Endothelial cell of umbilical vein (primary cell): Measurements from ENCODE around the gene DOCK6. TPM values are rescaled to one million over a fixed set of nuclear protein-coding genes. Genes with fewer than 3 reads are reported as not detected.
"Not testable (repeated sequence)": the region's sequence is repeated elsewhere in the genome, so short reads cannot be mapped to it uniquely, and the experiment has no call there.

Source experiments
- BruUV-seq: library from RNA; stranded (reverse); fragments of 400-500 nt; replicated peaks from 2 replicates; lab custom pipeline; 2021; lab: Mats Ljungman, UMichigan
- CTCF ChIA-PET: fragments of 300-600, 350-600 bp; sonication (Branson Sonifier 250); formaldehyde crosslinking; loops from one replicate; lab custom pipeline; 2021; ENCODE audit warnings: antibody characterized with exemption, inconsistent platforms; lab: Charles Lee
- POLR2A ChIA-PET: fragments of 300-600, 350-600 bp; sonication (Branson Sonifier 250); formaldehyde crosslinking; loops from one replicate; lab custom pipeline; 2021; ENCODE audit warnings: antibody characterized with exemption, inconsistent platforms; lab: Charles Lee
- DNase-seq: peaks from one replicate; pipeline ENCODE4 v3.0.0-alpha.2; 2011; ENCODE audit warnings: low read depth, low spot score
- FAIRE-seq: peaks from 2 replicates; lab custom pipeline; 2011; peaks lifted over from hg19 to GRCh38; lab: Jason Lieb, UNC
- H2AFZ ChIP-seq: 2 replicates; pipeline ENCODE4 v1.6.0; 2012; ENCODE audit warnings: low read depth, low read length, control low read depth, inconsistent platforms
- H3K27ac ChIP-seq: 2 replicates; pipeline ENCODE4 v1.5.1; 2011; ENCODE audit warnings: low read depth, mild to moderate bottlenecking, control low read depth, low read length, moderate library complexity; ENCODE audit not compliant: insufficient read depth
- H3K27me3 ChIP-seq, 2 experiments: 2 replicates each; pipeline versions ENCODE4 v1.6.0 to v1.6.1; 2011; ENCODE audit warnings: low read length in 2 of 2, mixed read lengths in 1 of 2; ENCODE audit not compliant: control insufficient read depth in 2 of 2, insufficient read depth in 2 of 2
- H3K36me3 ChIP-seq, 2 experiments: 2 replicates in 1 of 2; 3 replicates in 1 of 2; pipeline ENCODE4 v1.5.1; 2011; ENCODE audit warnings: low read length in 2 of 2, mild to moderate bottlenecking in 1 of 2, moderate library complexity in 1 of 2; ENCODE audit not compliant: control insufficient read depth in 2 of 2, insufficient read depth in 2 of 2; ENCODE audit errors: extremely low read depth in 1 of 2
- H3K4me1 ChIP-seq: 3 replicates; pipeline ENCODE4 v1.5.1; 2011; ENCODE audit warnings: mild to moderate bottlenecking, low read length; ENCODE audit not compliant: control insufficient read depth, insufficient read depth; ENCODE audit errors: extremely low read depth
- H3K4me2 ChIP-seq: 2 replicates; pipeline ENCODE4 v1.6.1; 2011; ENCODE audit warnings: low read length, control low read depth, mixed read lengths; ENCODE audit not compliant: insufficient read depth
- H3K4me3 ChIP-seq, 3 experiments: fragments of 200-600 bp in 1 of 3; sonication (generic), shearing (Covaris generic) in 1 of 3; replicated peaks in 1 of 3; 2 replicates each; pipeline ENCODE4 v1.5.1; 2011 to 2016; ENCODE audit warnings: control low read depth in 3 of 3, low read length in 3 of 3, mild to moderate bottlenecking in 2 of 3, inconsistent platforms in 1 of 3, low read depth in 1 of 3, moderate library complexity in 1 of 3; ENCODE audit not compliant: insufficient read depth in 1 of 3
- H3K79me2 ChIP-seq: 2 replicates; pipeline ENCODE4 v1.6.0; 2012; ENCODE audit warnings: low read length, inconsistent platforms; ENCODE audit not compliant: control insufficient read depth, insufficient read depth
- H3K9ac ChIP-seq: replicated peaks from 2 replicates; pipeline ENCODE3; 2011; ENCODE audit warnings: low read length, control low read depth; ENCODE audit not compliant: insufficient read depth; ENCODE audit errors: extremely low read depth
- H3K9me1 ChIP-seq: replicated peaks from 3 replicates; pipeline ENCODE4 v1.6.0; 2011; ENCODE audit warnings: mild to moderate bottlenecking, low read length; ENCODE audit not compliant: control insufficient read depth, insufficient read depth; ENCODE audit errors: extremely low read depth
- H3K9me3 ChIP-seq: replicated peaks from 2 replicates; pipeline ENCODE4 v1.5.1; 2012; ENCODE audit warnings: low read length, inconsistent platforms; ENCODE audit not compliant: control insufficient read depth, insufficient read depth
- H4K20me1 ChIP-seq: replicated peaks from 2 replicates; pipeline ENCODE3; 2011; ENCODE audit warnings: mild to moderate bottlenecking, low read length; ENCODE audit not compliant: control insufficient read depth, insufficient read depth; ENCODE audit errors: extremely low read depth
- MYC ChIP-seq: IDR thresholded peaks from one replicate; pipeline ENCODE4 v1.6.1; 2011; ENCODE audit warnings: mild to moderate bottlenecking, low read depth, low read length
- POLR2AphosphoS5 ChIP-seq: IDR thresholded peaks from 2 replicates; pipeline ENCODE4 v1.6.1; 2012; ENCODE audit warnings: low read depth, mild to moderate bottlenecking, control low read depth, low read length, moderate library complexity; ENCODE audit not compliant: insufficient read depth
- dilution Hi-C: fragments of 300-500 bp; cut with MboI; formaldehyde crosslinking; loops from one replicate; pipeline ENCODE4 v1.15.0; 2019; ENCODE audit warnings: low sequenced_read_pairs; ENCODE audit not compliant: extremely low pct_ligation_motif_present
- intact Hi-C: fragments of 100-400 bp; cut with micrococcal nuclease; formaldehyde crosslinking; loops from one replicate; pipeline ENCODE4 v1.10.0; 2022
- polyA plus RNA-seq, 4 experiments: library from polyadenylated mRNA; depleted of rRNA in 3 of 4; stranded (reverse) in 3 of 4; unstranded in 1 of 4; fragments of >200 nt; gene quantifications; 2 replicates each; pipeline versions ENCODE4 v1.2.1 to v1.2.3, GENCODE V29; 2011 to 2012; ENCODE audit warnings: missing spikeins in 1 of 4
- total RNA-seq: library from RNA; stranded (reverse); gene quantifications from 2 replicates; pipeline ENCODE4 v1.2.3, GENCODE V29; 2021

The DOCK6 gene
- total and polyA plus RNA-seq, 2 donors (not counting 3 experiments of a cell fraction or from before 2014, with no cell fraction given): 126 to 334 TPM

DNA sequence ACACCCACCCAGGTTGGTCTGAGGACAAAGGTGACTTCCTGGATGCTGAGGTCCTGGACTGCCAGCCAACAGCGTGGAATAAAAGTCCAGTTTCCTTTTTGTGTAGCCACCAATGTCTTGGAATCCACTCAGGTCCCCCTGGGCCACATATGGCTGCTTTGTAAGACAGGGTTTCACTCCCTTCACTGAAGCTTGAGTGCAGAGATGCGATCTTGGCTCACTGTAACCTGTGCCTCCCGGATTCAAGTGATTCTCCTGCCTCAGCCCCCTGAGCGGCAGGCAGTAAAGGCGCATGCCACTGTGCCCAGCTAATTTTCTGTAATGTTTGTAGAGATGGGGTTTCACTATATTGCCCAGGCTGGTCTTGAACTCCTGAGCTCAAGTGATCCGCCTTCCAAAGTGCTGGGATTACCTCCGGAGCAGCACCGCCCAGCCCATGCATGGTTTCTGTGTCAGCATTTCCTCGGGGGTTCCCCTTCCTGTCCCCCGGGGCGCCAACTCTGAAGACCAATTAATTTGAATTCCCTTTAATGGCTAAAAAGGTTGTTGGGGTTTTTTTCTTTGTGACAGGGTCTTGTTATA, 82.5 kb downstream of the DOCK6 start:
- POLR2A ChIA-PET: interaction anchor here (0.6 kb wide), 1 partner anchor 54 kb away, joined by 3 read pairs; no protein-coding TSS in a partner anchor
- H3K79me2 ChIP-seq: peaks cover 2% of the 10 kb centered on the region
- H3K4me3 ChIP-seq: no peak overlapping the region
- no peaks in the 10 kb centered on the region for H3K9me1 ChIP-seq
- no peak for TF ChIP-seq MYC
- TF ChIP-seq POLR2AphosphoS5: peak; percentile 36
- H3K27ac ChIP-seq: peak overlapping the region; percentile 53
- peaks cover 12% of the 10 kb centered on the region for H3K4me1 ChIP-seq
- peak overlapping the region; percentile 20 for H3K4me2 ChIP-seq
- peak; percentile 28 for DNase-seq
- H3K9me3 ChIP-seq: no peaks in the 10 kb centered on the region
- intact Hi-C loops: loop anchor here (2.0 kb wide), 1 partner anchor 17 kb away; the partner anchor contains the start of gene KANK2
- no peak overlapping the region for H2AFZ ChIP-seq
- peak overlapping the region; percentile 24 for H3K9ac ChIP-seq
- peaks cover 0 to 13% of the 10 kb centered on the region in 2 experiments for H3K36me3 ChIP-seq
- CTCF ChIA-PET: interaction anchor here (0.8 kb wide), 1 partner anchor 53 kb away, joined by 3 read pairs; no protein-coding TSS in a partner anchor
- no peaks in the 10 kb centered on the region for H3K27me3 ChIP-seq
- dilution Hi-C loops: no loop called here
- H4K20me1 ChIP-seq: no peaks in the 10 kb centered on the region
- FAIRE-seq: peak; percentile 81
- no TSS peak for BruUV-seq

DNA sequence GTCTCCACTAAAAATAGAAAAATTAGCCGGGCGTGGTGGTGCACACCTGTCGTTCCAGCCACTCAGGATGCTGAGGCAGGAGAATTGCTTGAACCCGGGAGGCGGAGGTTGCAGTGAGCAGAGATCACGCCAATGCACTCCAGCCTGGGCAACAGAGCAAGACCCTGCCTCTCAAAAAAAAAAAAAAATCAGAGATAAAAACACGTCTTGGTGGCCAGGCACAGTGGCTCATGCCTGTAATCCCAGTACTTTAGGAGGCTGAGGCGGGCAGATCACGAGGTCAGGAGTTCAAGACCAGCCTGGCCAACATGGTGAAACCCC, 83.2 kb downstream of the DOCK6 start:
- DNase-seq, H3K27ac ChIP-seq, H3K79me2 ChIP-seq, FAIRE-seq, dilution Hi-C loops, H3K9ac ChIP-seq, POLR2A ChIA-PET, H2AFZ ChIP-seq, H3K27me3 ChIP-seq, H3K4me3 ChIP-seq, H3K9me3 ChIP-seq, H3K4me2 ChIP-seq, H4K20me1 ChIP-seq, H3K9me1 ChIP-seq, BruUV-seq: not testable (repeated sequence)
- CTCF ChIA-PET: interaction anchor here (0.7 to 2.3 kb wide), 3 partner anchors 9 to 53 kb away, joined by 3 to 8 read pairs (median 6); no protein-coding TSS in a partner anchor
- intact Hi-C loops: loop anchor here (2.0 kb wide), 1 partner anchor 18 kb away; the partner anchor contains the start of gene KANK2
- Histone ChIP-seq H3K36me3 (peaks cover under 1 to 20% of the 10 kb centered on the region in 2 experiments), H3K4me1 (peaks cover 12% of the 10 kb centered on the region)
